Esophagus mucosa (tissue), 1 donor: ENCODE data around the gene CST7. TPM values are rescaled to one million over a fixed set of nuclear protein-coding genes. Genes with fewer than 3 reads are reported as not detected.
A peak's percentile ranks its signal among the peaks of the same experiment; 100 is the strongest.
"Not testable (repeated sequence)": the region's sequence is repeated elsewhere in the genome, so short reads cannot be mapped to it uniquely, and the experiment has no call there.

Source experiments
- ATAC-seq: fragments of 200-7000 bp; cut with Tn5 transposase; one replicate; pipeline ENCODE4 v1.9.1; 2020
- total RNA-seq: library from RNA; stranded (reverse); gene quantifications from one replicate; pipeline ENCODE4 v1.2.4, GENCODE V29; 2023
- donor health status: DM: yes; HTN: yes; CAD: no.

CST7 gene
- total RNA-seq, 1 donor from 2014 or later, result 0.32 TPM

DNA sequence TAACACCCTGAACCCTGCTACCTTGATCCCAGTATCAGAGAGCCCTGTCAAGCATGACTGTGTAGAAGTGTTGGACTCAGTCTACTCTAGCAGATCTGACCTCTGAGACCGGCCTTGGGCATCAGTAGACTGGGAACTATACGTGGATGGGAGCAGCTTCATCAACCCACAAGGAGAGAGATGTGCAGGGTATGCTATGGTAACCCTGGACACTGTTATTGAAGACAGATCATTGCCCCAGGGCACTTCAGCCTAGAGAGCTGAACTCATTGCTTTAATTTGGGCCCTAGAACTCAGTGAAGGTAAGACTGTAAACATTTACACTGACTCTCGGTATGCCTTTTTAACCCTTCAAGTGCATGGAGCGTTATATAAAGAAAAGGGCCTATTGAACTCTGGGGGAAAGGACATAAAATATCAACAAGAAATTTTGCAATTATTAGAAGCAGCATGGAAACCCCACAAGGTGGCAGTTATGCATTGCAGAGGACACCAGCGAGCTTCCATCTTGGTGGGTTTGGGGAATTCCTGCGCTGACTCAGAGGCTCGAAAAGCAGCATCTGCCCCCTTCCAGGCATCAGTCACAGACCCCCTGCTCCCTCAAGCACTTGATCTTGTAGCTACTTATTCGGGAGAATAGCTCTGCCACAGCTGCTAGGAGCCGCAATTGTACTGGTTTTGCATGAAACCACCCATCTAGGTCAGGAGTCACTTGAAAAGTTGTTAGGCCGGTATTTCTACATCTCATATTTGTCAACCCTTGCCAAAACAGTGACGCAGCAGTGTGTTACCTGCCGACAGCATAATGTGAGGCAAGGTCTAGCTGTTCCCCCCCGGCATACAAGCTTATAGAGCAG is 19.0 kb upstream of the CST7 start:
- ATAC-seq, result peak; percentile 80

DNA sequence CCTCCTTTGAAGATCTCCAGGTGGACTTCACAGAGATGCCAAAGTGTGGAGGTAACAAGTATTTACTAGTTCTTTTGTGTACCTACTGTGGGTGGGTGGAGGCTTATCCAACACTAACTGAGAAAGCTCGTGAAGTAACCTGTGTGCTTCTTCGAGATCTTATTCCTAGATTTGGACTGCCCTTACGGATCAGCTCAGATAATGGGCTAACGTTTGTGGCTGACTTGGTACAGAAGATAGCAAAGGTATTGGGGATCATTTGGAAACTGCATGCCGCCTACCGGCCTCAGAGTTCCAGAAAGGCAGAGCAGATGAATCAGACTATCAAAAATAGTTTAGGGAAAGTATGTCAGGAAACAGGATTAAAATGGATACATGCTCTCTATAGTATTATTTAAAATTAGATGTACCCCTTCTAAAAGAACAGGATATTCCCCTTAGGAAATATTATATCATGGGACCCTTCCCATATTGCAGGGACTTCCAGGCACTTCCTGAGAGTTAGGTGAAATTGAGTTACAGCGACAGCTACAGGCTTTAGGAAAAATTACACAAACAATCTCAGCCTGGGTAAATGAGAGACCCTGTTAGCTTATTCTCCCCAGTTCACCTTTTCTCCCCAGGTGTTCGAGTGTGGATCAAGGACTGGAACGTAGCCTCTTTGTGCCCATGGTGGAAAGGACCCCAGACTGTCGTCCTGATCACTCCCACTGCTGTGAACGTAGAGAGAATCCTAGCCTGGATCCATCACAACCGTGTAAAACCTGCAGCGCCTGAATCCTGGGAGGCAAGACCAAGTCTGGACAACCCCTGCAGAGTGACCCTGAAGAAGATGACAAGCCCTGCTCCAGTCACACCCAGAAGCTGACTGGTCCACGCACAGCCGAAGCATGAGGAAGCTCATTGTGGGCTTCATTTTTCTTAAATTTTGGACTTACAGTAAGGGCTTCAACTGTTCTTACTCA is 18.1 kb upstream of the CST7 start:
- ATAC-seq, result not testable (repeated sequence)

DNA sequence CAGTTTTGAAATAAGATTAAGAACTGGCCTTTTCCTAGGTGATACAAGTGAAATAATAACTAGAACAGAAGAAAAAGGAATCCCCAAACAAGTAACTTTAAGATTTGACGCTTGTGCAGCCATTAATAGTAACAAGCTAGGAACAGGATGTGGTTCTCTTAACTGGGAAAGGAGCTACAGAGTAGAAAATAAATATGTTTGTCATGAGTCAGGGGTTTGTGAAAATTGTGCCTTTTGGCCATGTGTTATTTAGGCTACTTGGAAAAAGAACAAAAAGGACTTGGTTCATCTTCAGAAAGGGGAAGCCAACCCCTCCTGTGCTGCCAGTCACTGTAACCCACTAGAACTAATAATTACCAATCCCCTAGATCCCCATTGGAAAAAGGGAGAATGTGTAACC is 17.2 kb upstream of the CST7 start:
- ATAC-seq, result not testable (repeated sequence)

- ATAC-seq, result no peak
Observed at GRCh38 chr20:24933266-24933908, 15.7 kb upstream of the CST7 start.

DNA sequence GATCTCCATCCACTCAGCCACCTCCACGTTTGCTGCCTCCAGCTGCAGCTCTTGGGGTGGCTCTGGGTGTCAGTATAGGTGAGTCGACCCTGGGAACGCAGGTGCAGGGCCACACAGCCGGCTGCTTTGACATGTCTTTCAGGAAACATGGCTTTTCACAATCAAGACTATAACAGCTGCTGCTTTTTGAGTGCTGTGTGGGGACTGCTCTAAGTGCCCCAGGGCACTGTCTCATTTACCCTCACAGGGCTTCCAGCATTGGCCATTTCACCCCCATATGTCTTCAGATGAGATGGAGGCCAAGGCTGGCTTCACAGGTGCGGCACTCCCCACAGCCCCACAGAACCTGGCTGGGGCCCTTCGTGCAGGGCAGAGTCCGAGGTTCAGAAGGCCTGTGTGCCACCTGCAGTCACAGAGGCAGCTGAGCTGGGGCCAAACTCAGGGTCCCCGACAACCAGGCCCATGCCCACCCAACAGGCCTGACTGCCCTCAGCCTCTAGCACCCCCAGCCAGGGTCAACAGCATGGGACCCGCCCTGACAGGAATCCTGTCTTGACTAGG is 14.9 kb upstream of the CST7 start:
- no peak for ATAC-seq

DNA sequence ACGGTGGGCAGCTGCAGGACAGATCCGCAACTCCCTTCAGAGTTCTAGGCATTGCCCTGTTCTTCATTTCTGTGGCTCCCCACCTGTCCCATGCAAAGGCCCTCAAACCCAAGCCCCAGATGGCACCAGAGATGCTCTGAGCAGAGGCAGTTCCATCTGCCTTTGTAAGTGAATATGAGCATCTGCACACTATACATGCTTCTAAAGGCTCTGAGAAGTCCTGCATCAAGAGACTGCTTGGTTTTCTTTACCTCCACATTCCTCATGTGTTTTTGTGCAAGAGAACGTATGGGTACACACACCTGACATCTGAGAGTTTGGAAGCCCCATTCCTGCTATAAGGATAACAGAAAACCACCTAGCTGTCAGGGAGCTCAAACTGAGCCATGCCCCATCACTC is 14.4 kb upstream of the CST7 start:
- ATAC-seq, result no peak

- no peak for ATAC-seq
Observed at GRCh38 chr20:24935140-24935539, 13.9 kb upstream of the CST7 start.

DNA sequence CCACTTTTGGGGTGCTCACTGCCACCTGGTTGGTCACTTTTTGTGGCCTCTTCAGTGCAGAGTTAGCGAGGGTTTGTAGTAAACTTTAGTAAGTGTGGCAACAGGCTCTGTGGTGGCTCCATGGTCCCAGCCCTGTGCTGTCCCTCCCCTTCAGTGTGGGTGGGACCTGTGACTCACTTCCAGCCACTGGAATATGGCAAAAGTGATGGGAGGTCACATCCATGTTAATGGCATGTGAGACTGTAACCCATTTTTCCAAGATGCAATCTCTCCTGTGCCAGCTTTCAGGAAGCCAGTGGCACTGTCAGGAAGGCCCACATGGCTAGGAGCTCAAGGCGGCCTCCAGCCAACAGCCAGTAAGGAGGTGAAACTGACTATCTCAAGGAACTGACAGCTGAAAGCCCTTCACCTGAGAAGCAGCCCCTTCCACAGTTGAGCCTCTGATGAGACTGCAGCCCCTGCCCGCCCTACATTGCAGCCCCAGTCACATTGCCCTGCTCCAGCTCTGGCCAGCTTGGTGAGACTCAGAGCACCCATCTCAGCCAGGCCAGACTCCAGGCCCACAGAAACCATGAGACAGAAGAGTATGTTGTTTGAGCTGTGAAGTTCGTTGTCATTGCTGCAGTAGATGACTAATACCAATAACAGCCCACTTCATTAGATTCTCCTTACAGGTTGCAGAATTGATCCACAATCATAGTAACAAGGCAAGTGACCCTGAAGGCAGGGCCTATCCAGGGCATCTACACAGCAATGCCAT is 13.1 kb upstream of the CST7 start:
- ATAC-seq, result no peak

- no peak for ATAC-seq
Observed at GRCh38 chr20:24936526-24937407, 12.3 kb upstream of the CST7 start.

DNA sequence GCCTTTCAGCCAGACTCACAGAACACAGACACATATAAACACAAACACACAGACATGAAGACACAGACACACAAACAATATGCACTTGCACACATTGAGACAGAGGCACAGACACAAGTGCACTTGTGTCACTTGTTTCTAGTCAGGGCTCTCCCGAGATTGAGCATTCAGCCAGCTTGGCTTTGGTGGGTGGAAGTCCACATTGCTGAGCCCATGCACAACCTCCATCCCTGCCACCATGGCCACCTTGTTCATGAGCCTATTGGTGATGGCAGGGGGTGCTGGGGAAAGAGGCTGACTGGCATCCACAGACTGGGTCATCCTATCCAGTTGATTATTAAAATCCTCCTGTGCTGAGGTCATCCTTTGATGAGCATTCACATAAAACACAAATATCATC is 11.5 kb upstream of the CST7 start:
- no peak for ATAC-seq

DNA sequence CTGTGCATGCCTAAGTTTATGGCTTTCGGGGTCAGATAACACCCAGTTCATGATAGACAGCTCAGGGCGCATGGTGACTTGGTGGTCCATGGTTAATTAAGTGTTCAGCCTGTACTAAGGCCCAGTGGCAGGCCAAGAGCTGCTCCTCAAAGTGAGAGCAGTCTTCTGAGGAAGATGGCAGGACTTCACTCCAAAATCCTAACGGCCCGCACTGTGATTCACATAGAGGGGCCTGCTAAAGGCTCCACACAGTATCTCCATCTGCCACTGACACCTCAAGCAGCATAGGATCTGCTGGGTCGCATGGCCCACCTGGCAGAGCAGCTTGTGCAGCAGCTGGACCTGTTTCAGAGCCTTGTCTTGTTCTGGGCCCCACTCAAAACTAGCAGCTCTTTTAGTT is 10.6 kb upstream of the CST7 start:
- no peak for ATAC-seq

GRCh38 chr20:24939036-24939435 is 10.0 kb upstream of the CST7 start:
- ATAC-seq, result no peak

GRCh38 chr20:24942679-24943078 is 6.4 kb upstream of the CST7 start:
- ATAC-seq, result no peak

GRCh38 chr20:24943196-24943595 is 5.9 kb upstream of the CST7 start:
- ATAC-seq, result no peak

- no peak for ATAC-seq
Observed at GRCh38 chr20:24943731-24944130, 5.3 kb upstream of the CST7 start.

DNA sequence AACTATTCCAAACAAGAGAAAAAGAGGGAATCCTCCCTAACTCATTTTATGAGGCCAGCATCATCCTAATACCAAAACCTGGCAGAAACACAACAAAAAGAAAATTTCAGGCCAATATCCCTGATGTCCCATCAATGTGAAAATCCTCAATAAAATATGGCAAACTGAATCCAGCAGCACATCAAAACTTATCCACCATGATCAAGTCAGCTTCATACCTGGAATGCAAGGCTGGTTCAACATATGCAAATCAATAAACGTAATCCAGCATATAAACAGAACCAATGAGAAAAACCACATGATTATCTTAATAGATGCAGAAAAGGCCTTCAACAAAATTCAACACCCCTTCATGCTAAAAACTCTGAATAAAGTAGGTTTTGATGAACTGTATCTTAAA is 2.7 kb upstream of the CST7 start:
- ATAC-seq, result not testable (repeated sequence)

DNA sequence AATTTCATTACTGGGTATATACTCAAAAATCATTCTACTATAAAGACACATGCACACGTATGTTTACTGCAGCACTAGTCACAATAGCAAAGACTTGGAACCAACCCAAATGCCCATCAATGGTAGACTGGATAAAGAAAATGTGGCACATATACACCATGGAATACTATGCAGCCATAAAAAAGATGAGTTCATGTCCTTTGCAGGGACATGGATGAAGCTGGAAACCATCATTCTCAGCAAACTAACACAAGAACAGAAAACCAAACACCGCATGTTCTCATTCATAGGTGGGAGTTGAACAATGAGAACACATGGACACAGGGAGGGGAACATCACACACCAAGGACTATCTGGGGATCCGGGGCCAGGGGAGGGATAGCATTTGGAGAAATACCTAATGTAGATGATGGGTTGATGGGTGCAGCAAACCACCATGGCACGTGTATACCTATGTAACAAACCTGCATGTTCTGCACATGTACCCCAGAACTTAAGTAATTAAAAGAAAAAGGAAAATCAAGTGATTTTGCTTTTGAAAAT is 602 bp upstream of the CST7 start:
- ATAC-seq, result not testable (repeated sequence)

- no peak for ATAC-seq
Observed at GRCh38 chr20:24949756-24950127, 673 bp downstream of the CST7 start.

DNA sequence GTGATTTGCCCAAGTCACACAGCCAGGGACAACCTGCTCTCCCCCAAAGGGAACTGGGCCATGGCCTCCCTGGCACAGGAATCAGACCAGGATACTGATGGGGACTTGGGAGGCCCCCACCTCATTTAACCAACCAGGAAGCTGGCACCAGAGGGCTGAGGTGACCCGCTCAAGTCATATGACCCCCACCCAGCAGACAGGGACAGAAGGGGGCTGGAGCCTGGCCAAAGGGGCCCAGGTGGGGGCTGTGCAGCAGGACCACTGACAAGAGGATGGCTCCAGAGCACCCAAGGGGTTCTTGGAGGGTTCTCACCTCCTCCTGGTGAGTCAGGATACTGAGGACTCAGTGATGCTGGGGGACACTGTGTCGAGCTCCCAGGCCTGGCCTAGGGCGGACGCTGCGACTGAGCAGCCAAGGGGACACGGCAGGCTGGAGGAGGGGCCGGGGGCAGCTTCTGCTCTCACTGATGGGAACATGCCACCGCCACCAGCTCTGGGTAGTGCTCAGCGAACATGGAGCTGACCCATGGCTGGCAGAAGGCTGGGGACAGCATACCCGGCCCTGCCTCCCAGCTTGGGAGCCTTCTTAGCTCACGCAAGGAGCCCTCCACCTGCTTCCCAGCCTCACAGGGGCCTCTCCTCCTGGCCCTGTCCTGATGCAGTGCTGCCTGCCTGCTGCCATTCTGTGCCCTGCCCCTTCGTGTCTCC is 1.2 kb downstream of the CST7 start:
- ATAC-seq, result peak; percentile 20
